Naive thymus-derived CD4-positive, alpha-beta T cell (primary cell): ENCODE data around the gene TPPP. TPM values are rescaled to one million over a fixed set of nuclear protein-coding genes. Genes with fewer than 3 reads are reported as not detected.

ENCODE experiments used
- ATAC-seq: fragments of 150-1000 bp; cut with Tn5 transposase; 2 replicates; pipeline ENCODE4 v1.10.0; 2021; ENCODE audit warnings: mild to moderate bottlenecking, moderate library complexity
- CTCF ChIA-PET: fragments of 350-600 bp; sonication (Branson Sonifier 250); formaldehyde crosslinking; loops from one replicate; lab custom pipeline; 2021; ENCODE audit warnings: antibody characterized with exemption; lab: Charles Lee
- POLR2A ChIA-PET: fragments of 350-600 bp; sonication (Branson Sonifier 250); formaldehyde crosslinking; loops from one replicate; lab custom pipeline; 2021; ENCODE audit warnings: antibody characterized with exemption, inconsistent platforms; lab: Charles Lee
- DNase-seq, 9 donors: peaks; one replicate each; pipeline versions ENCODE4 v3.0.0 to v3.0.0-alpha.2; 2020 to 2022; ENCODE audit warnings: mixed read lengths in 1 of 9
- H3K27ac ChIP-seq: one replicate; pipeline ENCODE4 v1.7.0; 2013; ENCODE audit warnings: mild to moderate bottlenecking, low read depth, low read length, moderate library complexity
- H3K27me3 ChIP-seq, 2 donors: one replicate each; pipeline ENCODE4 v1.7.0; 2013; ENCODE audit warnings: low read length in 2 of 2, mild to moderate bottlenecking in 2 of 2, moderate library complexity in 2 of 2; ENCODE audit not compliant: control insufficient read depth in 2 of 2, insufficient read depth in 2 of 2
- H3K36me3 ChIP-seq, 3 experiments: 1 replicate in 2 of 3; 2 replicates in 1 of 3; pipeline ENCODE4 v1.7.0; 2013; ENCODE audit warnings: low read length in 3 of 3, mild to moderate bottlenecking in 3 of 3, moderate library complexity in 1 of 3; ENCODE audit not compliant: insufficient read depth in 3 of 3, control insufficient read depth in 2 of 3
- H3K4me1 ChIP-seq, 2 donors: one replicate each; pipeline ENCODE4 v1.7.0; 2013; ENCODE audit warnings: low read length in 2 of 2, mild to moderate bottlenecking in 2 of 2, moderate library complexity in 1 of 2; ENCODE audit not compliant: control insufficient read depth in 2 of 2, insufficient read depth in 2 of 2
- H3K4me3 ChIP-seq: 2 replicates; pipeline ENCODE4 v1.7.0; 2013; ENCODE audit warnings: mild to moderate bottlenecking, low read length
- H3K9me3 ChIP-seq, 3 experiments: 1 replicate in 2 of 3; 2 replicates in 1 of 3; pipeline ENCODE4 v1.7.0; 2013; ENCODE audit warnings: low read length in 3 of 3; ENCODE audit not compliant: control insufficient read depth in 2 of 3
- H3K27ac Mint-ChIP-seq, 9 donors: one replicate each; pipeline ENCODE4 v1.8.0; 2020 to 2022; ENCODE audit warnings: mixed read lengths in 9 of 9, mild to moderate bottlenecking in 8 of 9, moderate library complexity in 5 of 9, inconsistent platforms in 2 of 9
- H3K27me3 Mint-ChIP-seq, 5 donors: one replicate each; pipeline ENCODE4 v1.8.0; 2021 to 2022; ENCODE audit warnings: mixed read lengths in 5 of 5, mild to moderate bottlenecking in 1 of 5
- H3K36me3 Mint-ChIP-seq, 5 donors: one replicate each; pipeline ENCODE4 v1.8.0; 2020 to 2022; ENCODE audit warnings: mixed read lengths in 5 of 5, mild to moderate bottlenecking in 3 of 5, inconsistent platforms in 1 of 5
- H3K4me1 Mint-ChIP-seq, 7 donors: one replicate each; pipeline ENCODE4 v1.8.0; 2020 to 2022; ENCODE audit warnings: mixed read lengths in 7 of 7, mild to moderate bottlenecking in 3 of 7, inconsistent platforms in 1 of 7
- H3K4me3 Mint-ChIP-seq, 10 donors: one replicate each; pipeline ENCODE4 v1.8.0; 2020 to 2022; ENCODE audit warnings: mild to moderate bottlenecking in 10 of 10, mixed read lengths in 10 of 10, moderate library complexity in 6 of 10, inconsistent platforms in 2 of 10
- H3K9me3 Mint-ChIP-seq, 11 donors: one replicate each; pipeline ENCODE4 v1.8.0; 2020 to 2022; ENCODE audit warnings: mixed read lengths in 11 of 11, mild to moderate bottlenecking in 4 of 11, inconsistent platforms in 1 of 11, moderate library complexity in 1 of 11
- intact Hi-C, 2 donors: fragments of 100-400 bp; cut with micrococcal nuclease; formaldehyde crosslinking; loops; one replicate each; pipeline ENCODE4 v1.15.1; 2023
- polyA plus RNA-seq, 2 donors: library from polyadenylated mRNA; unstranded; fragments of 300-500 nt; fragmentation: Illumina TruSeq; gene quantifications; one replicate each; pipeline ENCODE4 v1.2.3, GENCODE V29; 2021
- total RNA-seq, 6 experiments: library from RNA in 5 of 6; stranded (reverse) in 5 of 6; gene quantifications; 1 replicate in 5 of 6; 2 replicates in 1 of 6; pipeline ENCODE4 v1.2.3 and lab custom pipeline; 2021 to 2026

Gene TPPP
- total and polyA plus RNA-seq, 7 experiments from 2014 or later = 0.02 to 3.4 (median 0.14) TPM

DNA sequence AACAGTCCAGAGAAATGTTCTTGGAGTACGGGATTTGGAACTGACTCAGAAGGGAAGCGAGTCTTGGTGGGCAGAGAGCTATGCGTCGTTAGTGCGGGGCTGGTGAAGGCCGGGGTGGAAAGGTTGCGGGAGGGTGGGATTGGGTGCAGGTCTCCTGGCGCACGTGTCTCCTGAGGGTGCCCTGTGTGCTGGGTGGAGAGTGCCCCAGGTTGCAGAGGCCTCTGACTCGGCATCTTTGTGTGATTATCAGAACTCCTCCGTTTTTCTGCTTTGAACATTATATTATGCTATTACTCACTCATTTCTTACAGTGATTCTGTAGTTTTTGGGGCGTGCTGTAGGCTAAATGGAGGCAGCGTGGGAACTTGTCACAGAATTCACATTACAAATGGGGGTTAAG is 69.6 kb downstream of the TPPP start:
- CTCF ChIA-PET = no interaction called here
- Histone ChIP-seq H3K4me3 (no peak overlapping the region), H3K36me3 (peaks cover 0 to 84% (median 12%) of the 10 kb centered on the region in 3 experiments), H3K27me3 (no peaks in the 10 kb centered on the region), H3K4me1 (no peaks in the 10 kb centered on the region), H3K27ac (no peak overlapping the region), H3K9me3 (no peaks in the 10 kb centered on the region)
- POLR2A ChIA-PET = no interaction called here
- DNase-seq (no peak), ATAC-seq (no peak)
- no peaks in the 10 kb centered on the region for H3K9me3 Mint-ChIP-seq
- no peak overlapping the region for H3K4me3 Mint-ChIP-seq
- no peak overlapping the region for H3K27ac Mint-ChIP-seq
- H3K36me3 Mint-ChIP-seq = peaks cover 2 to 51% (median 12%) of the 10 kb centered on the region in 5 donors
- H3K4me1 Mint-ChIP-seq = peaks cover 0 to 2% (median 0%) of the 10 kb centered on the region in 7 donors
- intact Hi-C loops = no loop called here
- no peaks in the 10 kb centered on the region for H3K27me3 Mint-ChIP-seq

DNA sequence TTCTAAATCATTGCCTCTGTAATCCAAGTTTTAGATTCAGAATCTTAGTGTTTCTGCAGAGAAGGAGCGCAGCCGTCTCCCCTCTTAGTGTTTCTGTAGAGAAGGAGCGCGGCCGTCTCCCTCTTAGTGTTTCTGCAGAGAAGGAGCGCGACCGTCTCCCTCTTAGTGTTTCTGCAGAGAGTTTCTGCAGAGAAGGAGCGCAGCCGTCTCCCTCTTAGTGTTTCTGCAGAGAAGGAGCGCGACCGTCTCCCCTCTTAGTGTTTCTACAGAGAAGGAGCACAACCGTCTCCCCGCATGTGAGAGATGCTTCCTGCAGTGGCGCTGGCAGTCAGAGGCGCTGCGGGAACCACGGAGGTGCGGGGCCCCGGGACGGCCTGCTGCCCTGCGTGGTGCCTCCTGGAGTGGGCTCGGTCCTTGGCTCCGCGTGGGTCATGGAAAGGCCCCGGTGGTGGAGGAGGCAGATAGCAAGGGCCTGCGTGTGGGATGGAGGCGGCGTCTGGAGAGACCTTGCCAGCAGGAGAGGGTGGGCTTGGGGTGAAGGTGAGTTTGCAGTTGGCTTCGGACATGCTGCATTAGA is 70.1 kb downstream of the TPPP start:
- ChIA-PET CTCF (no interaction called here), POLR2A (interaction anchor here (0.9 kb wide), 1 partner anchor 10 kb away, joined by 4 read pairs; no protein-coding TSS in a partner anchor)
- Histone ChIP-seq H3K27me3 (no peaks in the 10 kb centered on the region), H3K4me3 (no peak overlapping the region), H3K27ac (no peak overlapping the region), H3K9me3 (no peaks in the 10 kb centered on the region), H3K36me3 (peaks cover 0 to 79% (median 12%) of the 10 kb centered on the region in 3 experiments), H3K4me1 (no peaks in the 10 kb centered on the region)
- ATAC-seq = no peak
- Mint-ChIP-seq H3K4me3 (no peak overlapping the region), H3K9me3 (no peaks in the 10 kb centered on the region), H3K4me1 (peaks cover 0 to 6% (median 0%) of the 10 kb centered on the region in 7 donors), H3K36me3 (peaks cover 2 to 50% (median 15%) of the 10 kb centered on the region in 5 donors), H3K27me3 (no peaks in the 10 kb centered on the region), H3K27ac (no peak overlapping the region)
- no peak for DNase-seq
- intact Hi-C loops = no loop called here

DNA sequence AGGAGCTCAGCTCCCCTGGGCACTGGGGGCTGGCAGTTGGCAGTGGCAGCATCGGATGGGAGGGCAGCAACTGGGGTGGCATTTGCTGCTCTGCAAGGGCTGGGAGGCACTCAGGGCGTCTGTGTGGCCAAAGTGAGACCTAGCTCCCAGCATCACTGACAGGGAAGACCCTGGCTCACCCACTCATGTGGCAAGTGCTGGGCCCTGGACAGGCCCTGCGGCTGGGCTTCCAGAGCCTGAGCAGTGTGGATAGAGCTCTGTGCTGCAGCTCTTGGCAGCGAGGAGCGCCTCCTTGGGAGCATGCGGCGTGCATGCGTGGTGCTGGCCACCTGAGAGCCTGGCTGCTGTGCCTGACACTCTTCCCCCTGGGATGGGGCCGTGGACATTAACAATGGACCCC is 70.8 kb downstream of the TPPP start:
- H3K4me3 Mint-ChIP-seq = no peak overlapping the region
- POLR2A ChIA-PET = interaction anchor here (0.7 to 0.9 kb wide), 2 partner anchors 10 to 11 kb away, joined by 3 to 4 read pairs; no protein-coding TSS in a partner anchor

DNA sequence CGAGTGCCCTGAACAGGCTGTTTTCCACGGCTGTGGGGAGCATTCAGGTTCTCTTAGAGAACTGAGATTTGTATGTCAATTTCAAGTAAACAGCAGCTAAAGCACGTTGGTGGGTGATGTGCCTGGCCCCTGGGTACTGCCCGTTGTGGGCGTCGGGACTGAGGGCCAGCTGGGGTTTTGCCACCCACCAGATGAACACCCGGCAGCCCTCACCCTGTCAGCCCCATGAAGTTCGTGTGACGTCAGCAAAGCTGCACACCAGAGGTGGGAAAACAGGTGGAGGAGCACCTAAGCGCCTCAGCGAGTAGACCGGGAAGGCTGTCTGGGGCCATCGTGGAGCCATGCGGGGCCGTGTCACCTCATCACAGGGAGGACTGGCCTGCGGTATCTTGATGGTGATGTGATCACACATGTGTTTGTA is 71.8 kb downstream of the TPPP start:
- DNase-seq (no peak), ATAC-seq (no peak)
- ChIA-PET POLR2A (no interaction called here), CTCF (no interaction called here)
- H3K27ac Mint-ChIP-seq = no peak overlapping the region
- no peaks in the 10 kb centered on the region for H3K9me3 Mint-ChIP-seq
- Histone ChIP-seq H3K27ac (no peak overlapping the region), H3K36me3 (peaks cover 0 to 67% (median 12%) of the 10 kb centered on the region in 3 experiments), H3K4me3 (no peak overlapping the region), H3K9me3 (no peaks in the 10 kb centered on the region), H3K27me3 (no peaks in the 10 kb centered on the region), H3K4me1 (no peaks in the 10 kb centered on the region)
- intact Hi-C loops = no loop called here
- peaks cover 2 to 42% (median 17%) of the 10 kb centered on the region in 5 donors for H3K36me3 Mint-ChIP-seq
- H3K27me3 Mint-ChIP-seq = no peaks in the 10 kb centered on the region
- H3K4me1 Mint-ChIP-seq = peaks cover 2 to 7% (median 4%) of the 10 kb centered on the region in 7 donors
- no peak overlapping the region for H3K4me3 Mint-ChIP-seq

More for the DNA sequence above, 70.8 kb downstream of the TPPP start:
- peaks cover 0 to 75% (median 12%) of the 10 kb centered on the region in 3 experiments for H3K36me3 ChIP-seq
- DNase-seq (no peak), ATAC-seq (no peak)
- no peaks in the 10 kb centered on the region for H3K9me3 ChIP-seq
- intact Hi-C loops = no loop called here
- Mint-ChIP-seq H3K9me3 (no peaks in the 10 kb centered on the region), H3K27me3 (no peaks in the 10 kb centered on the region), H3K36me3 (peaks cover 2 to 45% (median 17%) of the 10 kb centered on the region in 5 donors), H3K4me1 (peaks cover 0 to 6% (median 0%) of the 10 kb centered on the region in 7 donors), H3K27ac (no peak overlapping the region)
- H3K4me1 ChIP-seq = no peaks in the 10 kb centered on the region
- no peak overlapping the region for H3K27ac ChIP-seq
- no peak overlapping the region for H3K4me3 ChIP-seq
- CTCF ChIA-PET = no interaction called here
- H3K27me3 ChIP-seq = no peaks in the 10 kb centered on the region

DNA sequence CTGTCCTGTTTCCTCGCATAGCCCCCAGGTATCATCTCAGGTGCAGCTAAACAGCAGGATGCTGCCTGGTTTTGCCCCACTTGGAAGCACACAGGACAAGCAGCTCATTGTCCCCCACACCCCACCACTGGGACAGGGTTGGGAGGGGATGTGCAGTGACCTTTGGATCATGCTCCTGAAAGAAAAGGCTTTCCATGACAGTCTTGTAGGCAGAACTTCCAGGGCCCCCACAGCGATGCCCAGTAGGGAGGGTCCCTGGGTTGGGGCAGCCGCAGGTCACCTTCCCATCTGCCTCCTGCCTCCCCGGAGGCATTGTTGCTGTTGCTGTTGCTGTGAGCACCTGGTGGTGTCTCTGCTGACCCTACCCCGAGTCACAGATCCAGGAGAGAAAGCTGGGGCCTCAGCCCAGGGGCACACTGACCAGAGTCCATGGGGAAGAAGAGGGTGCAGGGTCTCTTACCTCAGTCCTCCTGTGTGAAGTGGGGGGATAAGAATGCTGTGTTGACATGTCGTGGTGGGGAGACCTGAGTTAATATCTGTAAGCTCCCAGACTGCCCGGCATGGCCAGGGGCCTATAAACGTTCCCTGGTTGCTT is 72.5 kb downstream of the TPPP start:
- peaks cover 8 to 14% (median 9%) of the 10 kb centered on the region in 7 donors for H3K4me1 Mint-ChIP-seq
- H3K27ac Mint-ChIP-seq = no peak overlapping the region
- no peak overlapping the region for H3K4me3 Mint-ChIP-seq
- no peaks in the 10 kb centered on the region for H3K9me3 Mint-ChIP-seq
- Histone ChIP-seq H3K9me3 (no peaks in the 10 kb centered on the region), H3K4me3 (no peak overlapping the region), H3K36me3 (peaks cover 0 to 61% (median 12%) of the 10 kb centered on the region in 3 experiments), H3K4me1 (no peaks in the 10 kb centered on the region), H3K27me3 (no peaks in the 10 kb centered on the region), H3K27ac (no peak overlapping the region)
- peaks cover 2 to 38% (median 13%) of the 10 kb centered on the region in 5 donors for H3K36me3 Mint-ChIP-seq
- no peak for DNase-seq
- ATAC-seq = no peak
- intact Hi-C loops = no loop called here
- CTCF ChIA-PET = no interaction called here
- no peaks in the 10 kb centered on the region for H3K27me3 Mint-ChIP-seq
- POLR2A ChIA-PET = no interaction called here

DNA sequence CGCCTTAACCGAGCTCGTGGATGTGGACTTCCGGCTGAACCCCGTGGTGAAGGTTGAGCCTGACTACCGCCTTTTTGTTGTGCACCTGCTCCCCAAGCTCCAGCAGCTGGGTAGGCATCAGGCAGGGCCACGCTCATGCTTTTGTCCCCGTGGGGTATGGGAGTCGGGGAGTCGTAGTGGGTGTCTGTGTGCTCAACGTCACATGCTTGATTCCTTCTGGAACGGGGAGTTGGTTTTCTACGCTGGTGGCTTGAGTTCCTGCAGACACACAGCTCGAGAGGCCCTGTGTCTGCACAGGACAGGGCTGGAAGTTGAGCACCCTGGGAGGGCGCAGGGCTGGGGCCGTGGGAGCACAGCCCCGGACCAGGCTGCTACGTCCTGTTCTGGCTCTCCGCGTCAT is 73.0 kb downstream of the TPPP start:
- Mint-ChIP-seq H3K36me3 (peaks cover 0 to 33% (median 14%) of the 10 kb centered on the region in 5 donors), H3K4me1 (peaks cover 12 to 18% (median 14%) of the 10 kb centered on the region in 7 donors), H3K4me3 (no peak overlapping the region), H3K27me3 (no peaks in the 10 kb centered on the region), H3K9me3 (no peaks in the 10 kb centered on the region), H3K27ac (no peak overlapping the region)
- Histone ChIP-seq H3K4me3 (no peak overlapping the region), H3K27ac (no peak overlapping the region), H3K27me3 (no peaks in the 10 kb centered on the region), H3K9me3 (no peaks in the 10 kb centered on the region), H3K4me1 (no peaks in the 10 kb centered on the region), H3K36me3 (peaks cover 0 to 56% (median 12%) of the 10 kb centered on the region in 3 experiments)
- intact Hi-C loops = no loop called here
- ChIA-PET CTCF (no interaction called here), POLR2A (no interaction called here)
- ATAC-seq = no peak
- no peak for DNase-seq
